Inferior parietal cortex (tissue), 1 donor: ENCODE data around the gene CAPZB.
"Not testable (repeated sequence)": the region's sequence is repeated elsewhere in the genome, so short reads cannot be mapped to it uniquely, and the experiment has no call there.

ENCODE experiments used
- DNase-seq: peaks from one replicate; pipeline ENCODE4 v3.0.0-alpha.2; 2016; ENCODE audit errors: extremely low spot score

CAPZB gene

DNA sequence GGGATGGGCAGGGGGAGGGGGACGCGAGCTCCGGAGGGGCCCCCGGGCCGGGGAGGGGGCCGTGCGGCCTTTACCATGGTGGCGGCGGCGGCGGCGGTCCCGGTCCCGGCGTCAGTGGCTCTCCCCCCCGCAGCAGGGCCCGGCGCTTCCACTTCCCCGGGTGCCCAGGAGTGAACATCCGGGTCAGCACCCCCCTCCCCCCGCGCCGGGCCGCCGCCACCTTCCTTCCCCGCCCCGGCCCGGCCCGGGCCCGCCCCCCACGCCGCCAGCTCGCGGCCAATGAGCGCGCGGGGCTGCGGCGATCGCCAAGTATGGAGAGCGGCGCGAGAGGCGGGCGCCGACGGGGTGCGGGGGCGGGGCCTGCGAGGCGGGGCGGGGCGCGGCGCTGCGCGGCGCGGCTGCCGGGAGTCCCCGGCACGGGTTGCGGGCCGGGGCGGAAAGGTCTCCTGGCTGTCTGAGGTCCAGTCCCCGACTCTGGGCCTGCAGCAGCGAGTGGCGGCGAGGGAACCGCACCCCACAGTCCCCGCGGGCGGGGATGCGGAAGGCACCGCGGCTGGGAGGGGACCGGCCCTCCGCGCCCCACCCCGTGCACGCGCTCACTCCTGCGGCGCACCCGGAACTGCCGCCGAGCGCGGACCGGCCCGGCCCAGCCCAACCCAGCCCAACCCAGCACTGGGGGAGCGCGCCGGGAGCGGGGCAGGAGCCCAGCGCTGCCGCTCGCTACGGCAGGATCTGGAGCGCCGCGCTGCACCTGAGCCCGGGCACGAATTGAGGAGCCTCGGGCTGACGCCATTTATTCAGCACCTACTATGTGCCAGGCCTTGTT lies at the start of gene CAPZB:
Gene CAPZB (minus strand): TSS at position 178 of the 826 bp plus-strand sequence. CDS start 101 bp downstream, at position 77.
- peak; percentile 80 for DNase-seq

DNA sequence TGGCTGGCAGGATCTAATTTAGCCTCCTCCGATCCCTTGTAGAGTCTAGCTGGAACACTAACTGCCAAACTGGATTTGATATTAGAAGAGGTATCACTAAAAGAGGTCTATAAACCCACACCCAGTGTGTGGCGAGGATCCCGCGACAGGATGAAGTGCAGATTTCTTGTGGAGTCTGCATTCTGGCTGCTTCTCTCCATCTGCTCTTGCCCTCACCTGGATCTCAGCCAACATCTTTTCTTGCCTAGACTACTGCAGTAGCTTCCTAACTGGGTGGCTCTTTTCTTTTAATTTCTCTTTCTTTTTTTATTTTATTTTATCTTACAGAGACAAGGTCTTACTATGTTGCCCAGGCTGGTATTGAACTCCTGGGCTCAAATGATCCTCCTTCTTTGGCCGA lies 48.9 kb upstream of the CAPZB start:
- no peak for DNase-seq

GRCh38 chr1:19533626-19534025 lies 48.3 kb upstream of the CAPZB start:
- DNase-seq = no peak

DNA sequence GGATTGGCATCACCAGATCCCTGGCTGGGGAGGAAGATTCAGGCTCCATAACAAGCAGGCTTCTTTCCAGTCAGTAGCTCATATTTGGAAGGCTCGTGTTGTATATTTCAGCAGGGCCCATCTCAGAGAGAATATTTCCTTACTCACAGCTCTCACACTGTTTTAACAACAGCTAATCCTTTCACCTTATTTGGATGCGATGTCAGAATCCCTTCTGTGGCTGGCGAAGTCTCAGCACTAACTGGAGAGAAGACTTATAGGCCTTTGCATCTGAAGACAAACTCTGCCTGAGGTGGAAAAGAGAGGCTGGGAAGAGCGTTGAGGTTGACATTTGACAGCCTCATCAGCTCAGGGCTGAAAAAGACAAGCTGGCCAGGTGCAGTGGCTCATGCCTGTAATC lies 47.2 kb upstream of the CAPZB start:
- no peak for DNase-seq

DNA sequence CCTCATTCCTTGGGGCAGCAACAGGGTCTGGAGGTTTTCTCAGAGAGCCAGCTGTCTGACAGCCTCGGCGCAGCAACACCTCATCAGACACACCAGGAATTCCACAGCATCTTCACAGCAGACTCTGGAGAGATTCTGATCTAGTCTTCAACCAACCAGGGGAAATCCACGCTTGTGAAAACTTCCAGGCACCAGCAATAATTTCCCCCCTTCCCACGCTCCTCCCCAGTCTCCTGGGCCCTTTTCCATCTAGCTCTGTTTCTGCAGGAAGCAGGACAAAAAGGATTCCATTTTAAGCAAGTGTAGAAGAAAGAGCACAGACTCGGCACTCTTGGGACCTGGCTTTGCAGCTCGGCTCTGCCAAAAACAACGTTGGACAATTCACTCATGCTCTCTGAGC lies 44.3 kb upstream of the CAPZB start:
- DNase-seq = no peak

- no peak for DNase-seq
Measured at GRCh38 chr1:19528438-19528837, 43.1 kb upstream of the CAPZB start.

DNA sequence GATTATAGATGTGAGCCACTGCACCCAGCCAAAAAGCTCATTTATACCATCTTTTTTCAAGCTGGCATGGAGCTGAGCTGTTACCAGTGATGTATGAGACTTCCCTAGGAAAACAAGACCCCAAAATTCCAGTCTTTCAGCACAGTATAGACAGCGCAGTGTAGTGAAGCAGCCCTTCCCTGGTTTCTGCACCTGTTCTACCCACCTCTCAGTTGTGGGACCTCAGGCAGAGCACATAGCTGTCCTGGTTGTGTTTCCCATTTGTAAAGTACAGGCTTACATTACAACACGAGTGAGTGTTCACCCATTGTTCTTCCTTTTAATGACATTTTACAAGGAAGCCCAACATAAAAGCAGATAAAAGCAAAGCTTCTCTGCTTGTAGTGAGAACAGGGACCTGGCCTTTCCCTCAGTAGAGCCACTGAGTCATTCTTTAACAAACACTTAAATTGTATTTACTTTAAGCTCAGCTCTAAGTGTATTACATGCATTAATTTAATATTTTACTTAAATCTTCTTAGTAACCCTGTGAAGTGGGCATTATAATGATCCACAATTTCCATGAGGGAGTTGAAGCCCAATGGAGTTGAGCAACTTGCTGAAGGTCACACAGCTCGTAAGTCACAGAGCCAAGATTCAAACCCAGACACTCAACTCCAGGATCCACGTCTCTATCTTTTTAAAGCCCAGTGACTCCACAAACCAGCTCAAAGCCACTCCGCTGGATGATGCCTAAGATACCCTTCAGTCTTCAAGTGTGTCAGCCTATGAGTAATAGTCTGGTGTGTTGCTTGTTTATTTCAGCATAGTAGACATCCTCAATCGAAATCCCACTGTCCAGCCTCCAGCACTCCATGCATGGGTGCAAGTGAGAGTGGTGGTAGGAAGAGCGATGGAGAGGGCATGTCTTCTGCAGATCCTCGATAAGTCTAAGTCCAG lies 40.5 kb upstream of the CAPZB start:
- no peak for DNase-seq

GRCh38 chr1:19524791-19525190 lies 39.5 kb upstream of the CAPZB start:
- DNase-seq = no peak

DNA sequence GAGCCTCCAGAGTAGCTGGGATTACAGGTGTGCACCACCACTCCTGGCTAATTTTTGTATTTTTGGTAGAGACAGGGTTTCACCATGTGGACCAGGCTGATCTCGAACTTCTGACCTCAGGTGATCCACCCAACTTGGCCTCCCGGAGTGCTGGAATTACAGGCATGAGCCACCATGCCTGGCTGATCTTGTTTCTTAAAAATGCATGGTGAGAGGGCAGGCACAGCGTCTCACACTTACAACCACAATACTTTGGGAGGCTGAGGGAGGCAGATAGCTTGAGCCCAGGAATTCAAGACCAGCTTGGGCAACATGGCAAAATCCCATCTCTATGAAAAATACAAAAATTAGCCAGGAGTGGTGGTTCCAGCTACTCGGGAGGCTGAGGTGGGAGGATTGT lies 37.2 kb upstream of the CAPZB start:
- not testable (repeated sequence) for DNase-seq

DNA sequence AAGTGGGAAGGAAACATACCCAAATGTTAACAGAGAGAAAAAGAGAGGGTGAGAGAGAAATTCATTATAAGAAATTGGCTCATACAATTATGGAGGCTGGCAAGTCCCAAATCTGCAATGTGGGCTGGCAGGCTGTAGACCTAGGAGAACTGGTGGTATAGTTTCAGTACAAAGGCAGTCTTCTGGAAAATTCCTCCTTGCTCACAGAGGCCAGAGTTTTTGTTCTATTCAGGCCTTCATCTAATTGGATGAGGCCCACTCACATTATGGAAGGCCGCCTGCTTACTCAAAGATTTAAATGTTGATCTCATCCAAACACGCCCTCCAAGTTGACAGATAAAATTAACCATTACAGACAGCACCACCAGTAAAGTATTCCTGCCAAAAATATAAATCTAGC lies 36.1 kb upstream of the CAPZB start:
- no peak for DNase-seq

GRCh38 chr1:19517017-19517416 lies 31.7 kb upstream of the CAPZB start:
- no peak for DNase-seq

DNA sequence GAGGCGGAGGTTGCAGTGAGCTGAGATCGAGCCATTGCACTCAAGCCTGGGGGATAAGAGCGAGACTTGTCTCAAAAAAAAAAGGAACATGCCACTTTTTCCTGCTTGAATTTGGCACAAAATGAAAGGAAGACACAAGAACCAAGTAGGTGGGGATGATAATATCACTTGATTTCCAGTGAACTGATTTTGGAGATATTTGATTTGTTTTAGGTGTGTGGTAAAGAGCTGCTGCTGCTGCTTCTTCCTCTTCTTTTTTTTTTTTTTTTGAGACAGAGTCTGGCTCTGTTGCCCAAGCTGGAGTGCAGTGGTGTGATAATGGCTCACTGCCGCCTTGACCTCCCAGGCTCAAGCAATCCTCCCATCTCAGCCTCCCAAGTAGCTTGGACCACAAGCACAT lies 29.9 kb upstream of the CAPZB start:
- no peak for DNase-seq

- no peak for DNase-seq
Measured at GRCh38 chr1:19514391-19514831, 29.1 kb upstream of the CAPZB start.

DNA sequence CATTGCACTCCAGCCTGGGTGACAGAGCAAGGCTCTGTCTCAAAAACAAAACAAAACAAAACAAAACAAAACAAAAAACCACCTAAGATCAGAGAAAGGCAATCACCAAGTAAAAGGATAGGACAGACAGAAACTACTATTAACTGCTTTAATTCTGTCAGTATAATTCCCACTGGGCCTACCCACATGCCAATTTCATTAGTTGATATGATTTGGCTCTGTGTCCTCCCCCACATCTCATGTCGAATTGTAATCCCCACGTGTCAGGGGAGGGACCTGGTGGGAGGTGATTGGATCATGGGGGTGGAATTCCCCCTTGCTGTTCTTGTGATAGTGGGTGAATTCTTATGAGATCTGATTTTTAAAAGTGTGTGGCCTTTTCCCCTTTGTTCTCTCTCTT lies 27.2 kb upstream of the CAPZB start:
- DNase-seq = no peak

DNA sequence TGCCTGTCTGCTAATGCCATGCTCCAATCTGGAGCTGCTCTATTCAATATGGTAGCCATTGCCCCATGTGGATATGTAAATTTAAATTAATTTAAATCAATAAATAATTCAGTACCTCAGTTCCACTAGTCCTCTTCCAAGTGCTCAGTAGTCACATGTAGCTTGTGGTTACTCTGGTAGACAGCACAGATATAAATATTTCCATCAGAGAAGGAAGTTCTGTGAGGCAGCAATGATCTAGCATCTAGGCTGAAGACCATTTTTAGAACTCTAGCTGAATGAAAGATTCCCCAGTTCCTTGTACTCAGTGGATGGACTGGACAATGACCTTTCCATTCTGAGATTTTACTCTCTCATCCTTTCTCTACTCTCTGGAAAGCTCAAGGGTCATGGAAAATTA lies 25.8 kb upstream of the CAPZB start:
- no peak for DNase-seq

DNA sequence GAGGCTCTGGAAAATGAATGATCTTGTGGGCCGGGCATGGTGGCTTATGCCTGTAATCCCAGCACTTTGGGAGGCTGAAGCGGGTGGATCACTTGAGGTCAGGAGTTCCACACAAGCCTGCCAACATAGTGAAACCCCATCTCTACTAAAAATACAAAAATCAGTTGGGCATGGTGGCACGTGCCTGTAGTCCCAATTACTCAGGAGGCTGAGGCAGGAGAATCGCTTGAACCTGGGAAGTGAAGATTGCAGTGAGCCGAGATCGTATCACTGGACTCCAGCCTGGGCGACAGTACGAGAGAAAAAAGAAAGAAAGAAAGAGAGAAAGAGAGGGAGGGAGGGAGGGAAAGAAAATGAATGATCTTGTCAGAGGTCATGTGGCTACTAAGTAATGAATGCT lies 24.3 kb upstream of the CAPZB start:
- not testable (repeated sequence) for DNase-seq

GRCh38 chr1:19507516-19507915 lies 22.2 kb upstream of the CAPZB start:
- no peak for DNase-seq

- no peak for DNase-seq
Measured at GRCh38 chr1:19505693-19506457, 20.5 kb upstream of the CAPZB start.

DNA sequence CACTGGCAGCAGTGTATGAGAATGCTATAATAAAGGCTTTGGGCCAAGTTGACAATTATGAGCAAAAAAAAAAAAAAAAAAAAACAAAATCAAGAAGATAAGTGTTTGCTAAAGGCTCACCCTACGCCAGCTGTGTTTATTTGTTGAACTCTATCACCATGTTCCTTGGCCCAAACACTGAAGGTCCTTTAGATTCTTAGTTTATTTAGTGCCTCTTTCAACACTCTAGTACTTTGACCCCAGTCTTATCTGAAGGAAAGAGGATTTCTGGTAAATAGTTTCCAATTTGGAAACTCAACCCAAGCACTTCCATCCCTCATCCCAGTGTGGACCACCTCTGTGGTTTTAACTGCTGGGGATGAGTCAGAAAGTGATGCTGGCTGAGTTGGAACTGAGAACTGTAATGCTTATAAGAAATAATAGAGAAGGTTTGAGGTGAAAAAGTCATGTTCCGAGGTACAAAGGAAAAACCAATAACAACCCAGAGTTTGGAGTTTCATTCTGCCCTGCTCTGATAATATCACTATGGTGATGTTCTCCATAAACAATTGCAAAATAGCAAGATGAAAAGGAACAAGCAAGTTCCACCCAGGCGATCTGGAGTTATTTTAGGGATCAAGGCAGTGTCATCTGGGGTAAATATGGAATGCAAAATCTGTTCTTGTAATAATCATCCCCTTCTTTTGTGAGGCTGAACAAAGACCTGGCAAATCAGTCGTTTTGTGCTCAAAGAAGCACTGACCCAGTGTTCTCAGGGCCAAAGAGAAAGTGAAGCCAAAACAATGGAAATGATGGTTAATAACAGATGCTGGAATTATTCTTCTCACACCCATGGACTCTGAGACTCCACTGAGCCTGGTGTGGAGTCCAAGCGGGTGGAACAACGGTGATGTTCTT lies 19.7 kb upstream of the CAPZB start:
- DNase-seq = no peak

- not testable (repeated sequence) for DNase-seq
Measured at GRCh38 chr1:19502284-19502683, 16.9 kb upstream of the CAPZB start.

DNA sequence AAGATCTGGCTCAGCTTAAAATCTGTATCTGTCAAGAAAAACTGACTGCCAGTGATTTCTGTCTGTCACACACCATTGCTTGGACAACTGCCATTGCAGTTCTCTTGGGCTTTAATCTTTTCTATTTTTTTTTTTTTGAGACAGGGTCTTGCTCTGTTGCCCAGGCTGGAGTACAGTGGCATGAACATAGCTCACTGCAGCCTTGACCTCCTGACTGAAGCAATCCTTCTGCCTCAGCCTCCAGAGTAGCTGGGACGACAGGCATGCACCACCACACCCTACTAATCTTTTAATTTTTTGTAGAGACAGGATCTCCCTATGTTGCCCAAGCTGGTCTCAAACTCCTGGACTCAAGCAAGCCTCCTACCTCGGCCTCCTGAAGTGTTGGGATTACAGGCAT lies 14.5 kb upstream of the CAPZB start:
- DNase-seq = not testable (repeated sequence)
